Measurements from ENCODE around the gene UVRAG. TPM values are rescaled to one million over a fixed set of nuclear protein-coding genes. Genes with fewer than 3 reads are reported as not detected.

UVRAG gene
- total and polyA plus RNA-seq, 2 of the 13 experiments (the other 11 are each of a cell fraction or from before 2014, with no cell fraction given), result 9.7 to 17.3 TPM

DNA sequence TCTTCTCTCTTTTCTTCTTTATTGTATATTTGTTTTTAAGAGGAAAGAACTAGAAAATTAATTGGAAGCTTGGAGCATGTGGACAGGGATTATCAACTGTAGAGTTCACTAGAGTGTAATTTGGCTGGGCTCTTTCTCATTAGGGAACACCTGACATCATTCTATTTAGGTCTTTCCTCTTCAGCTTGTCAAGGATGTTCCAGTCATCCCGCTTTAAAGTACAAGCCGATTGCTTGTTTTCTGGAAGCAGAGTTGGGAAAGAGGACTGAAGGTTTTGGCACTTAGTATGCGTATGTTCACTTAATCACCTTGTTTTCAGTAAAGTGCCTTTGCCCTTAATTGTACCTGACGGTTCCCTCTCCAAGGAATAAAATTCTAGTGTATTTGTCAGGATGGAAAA is 279.7 kb downstream of the UVRAG start:
- ChIA-PET POLR2A (no interaction called here), CTCF (ENCODE audit: low intra/inter-chr PET ratio, low total read pairs) (no interaction called here)
- 96% methylated on average over 4 of the region's 4 CpGs for WGBS (ENCODE audit: low lambda C conversion rate)
- Histone ChIP-seq H3K27ac (ENCODE audit: extremely low read length, insufficient read depth, low read length) (no peak overlapping the region), H3K79me2 (ENCODE audit: insufficient read depth, low read length) (no peaks in the 10 kb centered on the region), H3K4me3 (replicated peaks in 1 of 3; ENCODE audit: insufficient read depth in 1 of 3, low read depth in 2 of 3, low read length in 3 of 3) (no peak overlapping the region), H3K36me3 (replicated peaks in 1 of 2; ENCODE audit: control insufficient read depth in 1 of 2, insufficient read depth in 2 of 2, low read length in 2 of 2) (0 out of 5 replicates have a peak, but pooled peaks cover 0 to 3% of the 10 kb centered on the region in 2 experiments), H3K9ac (ENCODE audit: insufficient read depth, low read depth, low read length) (no peak overlapping the region), H3K9me3 (ENCODE audit: low read length) (no peaks in the 10 kb centered on the region), H4K20me1 (ENCODE audit: insufficient read depth, low read length) (no peaks in the 10 kb centered on the region), H3K4me1 (ENCODE audit: insufficient read depth, low read length) (no peaks in the 10 kb centered on the region), H3K27me3 (ENCODE audit: control insufficient read depth in 1 of 2, insufficient read depth in 2 of 2, low read length in 2 of 2) (no peaks in the 10 kb centered on the region), H2AFZ (ENCODE audit: low read length) (no peak overlapping the region), H3K4me2 (ENCODE audit: low read depth, low read length) (no peak overlapping the region)
- DNase-seq (ENCODE audit: low spot score) (no peak), FAIRE-seq (no peak), ATAC-seq (no peak)
- intact Hi-C loops (cut with micrococcal nuclease; ENCODE audit: unreplicated experiment), result no loop called here
- no peak for TF ChIP-seq SMC3 (IDR thresholded peaks at IDR 0.05; ENCODE audit: low read length)
- no peak for TF ChIP-seq ZNF230 (CRISPR knock-in tag; IDR thresholded peaks at IDR 0.05)
- TF ChIP-seq KDM1A (CRISPR knock-in tag; IDR thresholded peaks at IDR 0.05), result no peak
- TF ChIP-seq, protein P1, sequence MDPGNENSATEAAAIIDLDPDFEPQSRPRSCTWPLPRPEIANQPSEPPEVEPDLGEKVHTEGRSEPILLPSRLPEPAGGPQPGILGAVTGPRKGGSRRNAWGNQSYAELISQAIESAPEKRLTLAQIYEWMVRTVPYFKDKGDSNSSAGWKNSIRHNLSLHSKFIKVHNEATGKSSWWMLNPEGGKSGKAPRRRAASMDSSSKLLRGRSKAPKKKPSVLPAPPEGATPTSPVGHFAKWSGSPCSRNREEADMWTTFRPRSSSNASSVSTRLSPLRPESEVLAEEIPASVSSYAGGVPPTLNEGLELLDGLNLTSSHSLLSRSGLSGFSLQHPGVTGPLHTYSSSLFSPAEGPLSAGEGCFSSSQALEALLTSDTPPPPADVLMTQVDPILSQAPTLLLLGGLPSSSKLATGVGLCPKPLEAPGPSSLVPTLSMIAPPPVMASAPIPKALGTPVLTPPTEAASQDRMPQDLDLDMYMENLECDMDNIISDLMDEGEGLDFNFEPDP (CRISPR knock-in tag; conservative IDR thresholded peaks at IDR 0.05), result no peak
- TF ChIP-seq ZNF234 (CRISPR knock-in tag; conservative IDR thresholded peaks at IDR 0.05), result no peak
- TF ChIP-seq NCOA1 (CRISPR knock-in tag; IDR thresholded peaks at IDR 0.05), result no peak
- TF ChIP-seq GABPA (IDR thresholded peaks at IDR 0.05; ENCODE audit: low read depth, low read length), result no peak
- TF ChIP-seq GABPA (CRISPR knock-in tag; IDR thresholded peaks at IDR 0.05; ENCODE audit: low read depth), result no peak
- TF ChIP-seq ZNF530 (CRISPR knock-in tag; IDR thresholded peaks at IDR 0.05; ENCODE audit: low read depth), result no peak
- no peak for TF ChIP-seq ZNF564 (CRISPR knock-in tag; IDR thresholded peaks at IDR 0.05)
- TF ChIP-seq MYC (CRISPR knock-in tag; IDR thresholded peaks at IDR 0.05; ENCODE audit: borderline replicate concordance), result no peak
- TF ChIP-seq MAFG (CRISPR knock-in tag; IDR thresholded peaks at IDR 0.05), result no peak
- TF ChIP-seq, protein P2, sequence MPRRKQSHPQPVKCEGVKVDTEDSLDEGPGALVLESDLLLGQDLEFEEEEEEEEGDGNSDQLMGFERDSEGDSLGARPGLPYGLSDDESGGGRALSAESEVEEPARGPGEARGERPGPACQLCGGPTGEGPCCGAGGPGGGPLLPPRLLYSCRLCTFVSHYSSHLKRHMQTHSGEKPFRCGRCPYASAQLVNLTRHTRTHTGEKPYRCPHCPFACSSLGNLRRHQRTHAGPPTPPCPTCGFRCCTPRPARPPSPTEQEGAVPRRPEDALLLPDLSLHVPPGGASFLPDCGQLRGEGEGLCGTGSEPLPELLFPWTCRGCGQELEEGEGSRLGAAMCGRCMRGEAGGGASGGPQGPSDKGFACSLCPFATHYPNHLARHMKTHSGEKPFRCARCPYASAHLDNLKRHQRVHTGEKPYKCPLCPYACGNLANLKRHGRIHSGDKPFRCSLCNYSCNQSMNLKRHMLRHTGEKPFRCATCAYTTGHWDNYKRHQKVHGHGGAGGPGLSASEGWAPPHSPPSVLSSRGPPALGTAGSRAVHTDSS (CRISPR knock-in tag; conservative IDR thresholded peaks at IDR 0.05), result no peak
- no peak for TF ChIP-seq ZKSCAN5 (CRISPR knock-in tag; IDR thresholded peaks at IDR 0.05)
- no peak for TF ChIP-seq BRD4 (CRISPR knock-in tag; IDR thresholded peaks at IDR 0.05)
- no peak for TF ChIP-seq DR1 (CRISPR knock-in tag; IDR thresholded peaks at IDR 0.05)
- no peak for TF ChIP-seq ZNF615 (CRISPR knock-in tag; IDR thresholded peaks at IDR 0.05; ENCODE audit: borderline replicate concordance)
- no peak for TF ChIP-seq MYNN (CRISPR knock-in tag; IDR thresholded peaks at IDR 0.05; ENCODE audit: low read depth)
- no peak for TF ChIP-seq FOXK1 (CRISPR knock-in tag; IDR thresholded peaks at IDR 0.05; ENCODE audit: borderline replicate concordance, low read depth)
- in situ Hi-C loops (cut with HindIII; ENCODE audit: extremely low pct_ligation_motif_present, low pct_unique_long_range_greater_than_20kb), result no loop called here
- BruUV-seq (replicated peaks), result no TSS peak

Data from HepG2 (cell line).